Uterus (tissue), 4 donors: ENCODE results near the gene DGKD. TPM values are rescaled to one million over a fixed set of nuclear protein-coding genes. Genes with fewer than 3 reads are reported as not detected.

ENCODE experiments used
- DNase-seq, 2 donors: peaks; one replicate each; pipeline ENCODE4 v3.0.0-alpha.2; 2019 to 2020
- H3K27ac ChIP-seq, 2 donors: fragments of 200-600 bp; sonication (generic); 1 replicate in 1 of 2; 2 replicates in 1 of 2; pipeline ENCODE4 v1.5.1; 2016 to 2018
- H3K27me3 ChIP-seq, 2 donors: fragments of 200-600 bp; sonication (generic); one replicate each; pipeline ENCODE4 v1.5.1; 2018 to 2019; ENCODE audit warnings: control low read depth in 1 of 2
- H3K36me3 ChIP-seq, 2 donors: fragments of 200-600 bp; sonication (generic); one replicate each; pipeline ENCODE4 v1.5.1; 2019; ENCODE audit warnings: control low read depth in 1 of 2
- H3K4me1 ChIP-seq, 2 donors: fragments of 200-600 bp; sonication (generic); one replicate each; pipeline ENCODE4 v1.5.1; 2018 to 2019; ENCODE audit warnings: control low read depth in 1 of 2
- H3K4me3 ChIP-seq, 2 donors: fragments of 200-600 bp; sonication (generic); 1 replicate in 1 of 2; 2 replicates in 1 of 2; pipeline ENCODE4 v1.5.1; 2018 to 2019; ENCODE audit warnings: mild to moderate bottlenecking in 1 of 2
- H3K9me3 ChIP-seq, 2 donors: fragments of 200-600 bp; sonication (generic); one replicate each; pipeline ENCODE4 v1.5.1; 2019; ENCODE audit warnings: control low read depth in 1 of 2
- CTCF ChIP-seq, 4 experiments: fragments of 200-600 bp in 2 of 4; fragments of 450-650 bp in 2 of 4; sonication (generic) in 2 of 4; IDR thresholded peaks; one replicate each; pipeline ENCODE4 v1.5.1; 2016 to 2019; ENCODE audit warnings: antibody characterized with exemption in 4 of 4, mild to moderate bottlenecking in 2 of 4, moderate library complexity in 1 of 4
- POLR2A ChIP-seq, 2 donors: fragments of 450-650 bp; IDR thresholded peaks; one replicate each; pipeline ENCODE4 v1.6.1; 2016; ENCODE audit warnings: antibody characterized with exemption in 2 of 2, mild to moderate bottlenecking in 1 of 2, moderate library complexity in 1 of 2
- intact Hi-C: fragments of 100-400 bp; cut with DNase I; formaldehyde crosslinking; loops from one replicate; pipeline ENCODE4 v1.15.1; 2023; ENCODE audit warnings: low total_unique reads
- total RNA-seq, 4 donors: library from RNA; depleted of rRNA in 3 of 4; stranded (reverse); fragments of >200 nt in 3 of 4; gene quantifications; one replicate each; pipeline versions ENCODE4 v1.1.0 to v1.2.4, GENCODE V29; 2014 to 2023
- donor health status: DM: yes; HTN: yes; CAD: no.

Gene DGKD
- total RNA-seq, 4 donors from 2014 or later, result 5.0 to 46.1 (median 28.0) TPM

GRCh38 chr2:233481368-233482142 lies 127.3 kb downstream of the DGKD start:
- no peak for TF ChIP-seq POLR2A (IDR thresholded peaks at IDR 0.05)
- no peak for TF ChIP-seq CTCF (IDR thresholded peaks at IDR 0.05)
- Histone ChIP-seq H3K27me3 (no peaks in the 10 kb centered on the region), H3K9me3 (no peaks in the 10 kb centered on the region), H3K4me1 (no peaks in the 10 kb centered on the region), H3K4me3 (no peak overlapping the region), H3K36me3 (no peaks in the 10 kb centered on the region), H3K27ac (no peak overlapping the region)
- DNase-seq, result no peak
- intact Hi-C loops, result no loop called here

DNA sequence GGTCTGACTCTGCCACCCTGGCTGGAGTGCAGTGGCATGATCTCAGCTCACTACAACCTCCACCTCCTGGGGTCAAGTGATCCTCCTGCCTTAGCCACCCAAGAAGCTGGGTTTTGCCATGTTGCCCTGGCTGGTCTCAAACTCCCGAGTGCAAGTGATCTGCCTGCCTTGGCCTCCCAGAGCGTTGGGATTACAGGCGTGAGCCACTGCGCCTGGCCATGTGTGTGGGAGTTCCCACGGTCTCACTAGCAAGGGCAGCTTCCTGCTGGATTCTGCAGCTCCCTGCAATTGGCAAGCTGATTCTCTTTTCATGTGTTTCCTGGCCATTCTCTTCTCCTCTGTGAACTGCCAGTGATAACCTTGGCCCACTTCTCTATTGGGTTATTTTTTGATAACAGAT lies 128.3 kb downstream of the DGKD start:
- Histone ChIP-seq H3K36me3 (no peaks in the 10 kb centered on the region), H3K9me3 (no peaks in the 10 kb centered on the region), H3K4me1 (no peaks in the 10 kb centered on the region), H3K27ac (no peak overlapping the region), H3K4me3 (no peak overlapping the region), H3K27me3 (no peaks in the 10 kb centered on the region)
- intact Hi-C loops, result no loop called here
- TF ChIP-seq POLR2A (IDR thresholded peaks at IDR 0.05) (no peak), CTCF (IDR thresholded peaks at IDR 0.05) (no peak)
- DNase-seq, result no peak

DNA sequence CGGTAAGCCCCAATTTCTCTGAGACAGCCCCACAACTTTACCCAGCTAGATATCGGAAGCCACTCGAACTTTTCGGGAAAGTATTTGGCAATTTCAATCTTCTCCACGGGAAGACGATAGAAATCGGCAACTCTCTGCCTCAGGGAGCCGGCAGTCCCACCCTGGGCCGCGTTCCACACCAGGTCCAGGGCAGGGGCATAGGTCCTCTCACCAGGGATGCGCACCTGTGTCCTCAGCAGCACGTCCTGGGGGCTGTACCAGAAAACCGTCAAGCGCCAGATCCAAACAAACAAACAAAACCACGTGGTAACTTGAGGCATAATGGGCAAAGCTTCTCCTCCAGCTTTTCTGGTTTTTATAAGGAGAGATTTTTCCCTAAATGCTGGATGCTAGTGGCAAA lies 131.4 kb downstream of the DGKD start:
- Histone ChIP-seq H3K27ac (no peak overlapping the region), H3K4me3 (no peak overlapping the region), H3K36me3 (no peaks in the 10 kb centered on the region), H3K9me3 (no peaks in the 10 kb centered on the region), H3K4me1 (no peaks in the 10 kb centered on the region), H3K27me3 (no peaks in the 10 kb centered on the region)
- TF ChIP-seq POLR2A (IDR thresholded peaks at IDR 0.05) (no peak), CTCF (IDR thresholded peaks at IDR 0.05) (no peak)
- intact Hi-C loops, result no loop called here
- no peak for DNase-seq

- H3K4me3 ChIP-seq, result no peak overlapping the region
- no peaks in the 10 kb centered on the region for H3K27me3 ChIP-seq
- no peaks in the 10 kb centered on the region for H3K9me3 ChIP-seq
- TF ChIP-seq POLR2A (IDR thresholded peaks at IDR 0.05), result no peak
- no peaks in the 10 kb centered on the region for H3K4me1 ChIP-seq
- no peaks in the 10 kb centered on the region for H3K36me3 ChIP-seq
- intact Hi-C loops, result no loop called here
- H3K27ac ChIP-seq, result no peak overlapping the region
- no peak for DNase-seq
These were observed 132.1 kb downstream of the DGKD start for GRCh38 chr2:233486357-233486756.

GRCh38 chr2:233486778-233487552 lies 132.7 kb downstream of the DGKD start:
- DNase-seq, result no peak
- H3K4me3 ChIP-seq, result no peak overlapping the region
- H3K36me3 ChIP-seq, result no peaks in the 10 kb centered on the region
- no peaks in the 10 kb centered on the region for H3K9me3 ChIP-seq
- no peaks in the 10 kb centered on the region for H3K4me1 ChIP-seq
- TF ChIP-seq POLR2A (IDR thresholded peaks at IDR 0.05) (no peak), CTCF (IDR thresholded peaks at IDR 0.05) (no peak)
- intact Hi-C loops, result no loop called here
- H3K27ac ChIP-seq, result no peak overlapping the region
- no peaks in the 10 kb centered on the region for H3K27me3 ChIP-seq
